Mononuclear cell (primary cell): Measurements from ENCODE around the gene SHROOM3. TPM values are rescaled to one million over a fixed set of nuclear protein-coding genes. Genes with fewer than 3 reads are reported as not detected.
"Not testable (repeated sequence)": the region's sequence is repeated elsewhere in the genome, so short reads cannot be mapped to it uniquely, and the experiment has no call there.

ENCODE experiments used
- H3K27me3 ChIP-seq: 2 replicates; pipeline ENCODE4 v1.6.0; 2011; ENCODE audit warnings: low read length, control low read depth; ENCODE audit not compliant: insufficient read depth
- H3K4me1 ChIP-seq: 2 replicates; pipeline ENCODE4 v1.5.1; 2011; ENCODE audit warnings: mild to moderate bottlenecking, low read length, control low read depth; ENCODE audit not compliant: insufficient read depth
- H3K4me3 ChIP-seq: 2 replicates; pipeline ENCODE4 v1.5.1; 2011; ENCODE audit warnings: mild to moderate bottlenecking, low read length, moderate library complexity
- H3K9me3 ChIP-seq: 2 replicates; pipeline ENCODE4 v1.5.1; 2011; ENCODE audit warnings: low read depth, mild to moderate bottlenecking, control low read depth, low read length
- total RNA-seq: library from RNA; depleted of rRNA; stranded (reverse); fragments of >200 nt; gene quantifications from one replicate; pipeline ENCODE4 v1.2.3, GENCODE V29; 2012

SHROOM3 gene
- total RNA-seq, 1 donor: 0.42 TPM

DNA sequence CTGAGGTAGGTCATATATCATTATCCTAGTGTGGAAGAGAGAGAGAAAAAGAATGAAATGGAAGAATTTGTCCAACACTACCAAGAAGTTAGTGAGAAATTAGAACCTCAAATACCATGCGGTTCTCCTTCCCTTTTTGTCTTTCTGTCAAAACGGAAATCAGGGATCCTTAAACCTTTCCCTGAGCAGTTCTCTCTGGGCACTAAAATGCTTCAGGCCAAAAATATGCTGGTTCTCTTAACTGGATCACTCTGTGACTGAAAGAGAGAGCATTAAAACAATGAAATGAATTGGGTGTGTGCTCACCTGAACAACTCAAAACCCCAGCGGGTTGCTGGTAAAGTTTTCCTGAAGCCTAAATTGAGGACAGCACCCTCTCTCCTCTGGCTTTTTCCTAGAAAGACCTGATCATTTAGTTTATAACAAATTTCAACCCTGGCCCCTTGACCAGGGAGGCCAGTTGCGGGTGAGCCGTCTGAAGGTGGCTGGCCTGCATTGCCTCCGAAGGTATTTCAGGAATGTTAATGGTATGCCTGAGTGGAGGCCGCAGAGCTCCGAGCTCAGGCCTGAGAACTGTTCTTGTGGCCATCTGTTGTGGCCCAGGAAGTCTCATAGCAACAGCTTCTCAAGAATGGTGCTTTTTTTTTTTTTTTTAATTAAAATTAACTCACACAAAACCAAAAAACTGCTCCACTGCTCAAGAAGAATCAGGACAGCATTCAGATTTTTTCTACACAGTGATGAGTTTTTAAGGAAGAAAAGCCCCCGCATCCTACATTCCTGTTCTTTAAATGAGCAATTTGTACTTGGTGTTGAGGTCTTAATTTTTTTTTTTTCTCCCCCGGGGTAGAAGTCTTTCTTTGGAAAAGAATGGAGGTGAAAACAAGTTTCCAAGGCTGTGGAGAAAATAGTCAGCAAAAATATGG is 155.1 kb downstream of the SHROOM3 start:
- Histone ChIP-seq H3K4me3 (no peak overlapping the region), H3K27me3 (peaks cover 29% of the 10 kb centered on the region), H3K9me3 (no peaks in the 10 kb centered on the region), H3K4me1 (peaks cover 7% of the 10 kb centered on the region)

DNA sequence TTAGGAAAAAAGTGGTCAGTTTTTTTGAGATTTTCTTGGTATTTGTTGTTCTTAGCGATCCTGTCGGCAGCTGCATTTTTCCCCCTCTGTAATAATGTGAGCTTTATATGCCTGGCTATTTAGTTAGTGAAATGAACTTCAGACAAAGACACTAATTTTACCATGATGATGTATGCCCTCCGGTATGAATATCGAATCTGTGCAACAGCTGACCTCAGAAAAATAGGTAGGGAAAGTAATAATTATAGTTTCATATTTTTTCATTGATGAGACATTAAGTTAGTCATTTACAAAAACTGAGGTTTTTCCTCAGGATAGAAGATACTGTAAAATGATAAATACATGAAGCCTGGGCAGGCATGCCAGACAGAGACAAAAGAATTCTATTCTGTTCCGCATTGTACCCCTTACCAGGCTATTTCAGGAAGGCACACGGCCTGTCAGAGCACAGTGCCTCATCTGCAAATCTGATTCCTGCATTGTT is 155.8 kb downstream of the SHROOM3 start:
- Histone ChIP-seq H3K27me3 (peaks cover 22% of the 10 kb centered on the region), H3K4me3 (no peak overlapping the region), H3K4me1 (peaks cover 5% of the 10 kb centered on the region), H3K9me3 (no peaks in the 10 kb centered on the region)

DNA sequence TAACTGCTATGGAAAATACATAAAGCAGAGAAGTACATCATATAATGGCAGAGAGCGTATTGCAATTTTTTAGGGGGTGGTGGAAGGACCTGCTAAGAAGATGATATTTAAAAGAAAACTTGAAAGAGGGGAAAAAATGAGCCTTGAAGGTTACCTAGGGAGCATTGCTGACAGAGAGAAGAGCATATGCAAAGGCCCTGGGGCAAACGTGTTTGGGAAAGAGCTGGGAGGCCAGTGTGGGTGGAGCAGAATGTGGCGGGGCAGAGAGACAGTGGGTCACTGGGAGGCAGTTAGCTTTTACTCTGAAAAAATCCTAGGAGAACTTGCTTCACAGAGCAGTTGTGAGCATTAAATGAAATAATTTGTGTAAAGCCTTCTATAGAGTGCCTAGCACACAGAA is 157.0 kb downstream of the SHROOM3 start:
- Histone ChIP-seq H3K4me1 (no peaks in the 10 kb centered on the region), H3K9me3 (no peaks in the 10 kb centered on the region), H3K4me3 (no peak overlapping the region), H3K27me3 (peaks cover 10% of the 10 kb centered on the region)

DNA sequence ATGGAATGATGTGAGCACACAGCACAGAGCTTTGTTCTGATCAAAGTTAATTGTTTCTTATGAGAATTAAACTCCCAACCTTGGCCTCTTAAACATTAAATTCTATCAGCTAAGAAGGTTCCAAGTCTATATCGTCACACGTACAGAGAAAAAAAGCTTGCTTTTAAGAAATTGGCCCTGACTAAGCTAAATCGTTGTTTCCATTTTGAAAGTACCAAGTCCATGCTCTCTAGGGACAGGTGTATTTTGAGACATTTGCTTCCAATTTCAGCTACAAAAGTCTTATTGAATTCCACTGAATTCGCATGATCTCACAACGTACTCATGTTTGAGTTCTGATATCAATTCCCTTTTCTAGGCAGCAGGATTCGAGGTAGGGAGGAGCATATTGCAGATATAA is 157.4 kb downstream of the SHROOM3 start:
- H3K4me3 ChIP-seq: no peak overlapping the region
- H3K27me3 ChIP-seq: peaks cover 6% of the 10 kb centered on the region
- no peaks in the 10 kb centered on the region for H3K9me3 ChIP-seq
- H3K4me1 ChIP-seq: no peaks in the 10 kb centered on the region

DNA sequence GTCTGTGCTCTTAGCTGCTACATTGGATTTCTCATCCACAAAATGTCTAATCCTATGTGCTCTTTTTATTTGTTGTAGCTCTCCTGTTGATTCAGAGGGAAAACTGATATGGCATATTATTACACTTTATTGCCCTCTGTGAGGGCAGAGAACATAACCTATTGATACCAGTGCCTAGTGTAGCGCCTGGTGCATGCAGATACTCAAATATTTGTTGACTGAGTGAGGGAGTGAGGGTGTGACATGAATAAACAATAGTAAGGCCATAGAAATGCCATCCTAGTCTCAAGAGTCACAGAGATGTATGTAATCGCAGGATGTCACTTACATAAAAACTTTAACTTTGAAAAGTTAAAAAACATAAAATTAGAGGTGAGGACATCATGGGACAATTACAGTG is 159.1 kb downstream of the SHROOM3 start:
- Histone ChIP-seq H3K4me1 (no peaks in the 10 kb centered on the region), H3K9me3 (no peaks in the 10 kb centered on the region), H3K4me3 (no peak overlapping the region), H3K27me3 (no peaks in the 10 kb centered on the region)

DNA sequence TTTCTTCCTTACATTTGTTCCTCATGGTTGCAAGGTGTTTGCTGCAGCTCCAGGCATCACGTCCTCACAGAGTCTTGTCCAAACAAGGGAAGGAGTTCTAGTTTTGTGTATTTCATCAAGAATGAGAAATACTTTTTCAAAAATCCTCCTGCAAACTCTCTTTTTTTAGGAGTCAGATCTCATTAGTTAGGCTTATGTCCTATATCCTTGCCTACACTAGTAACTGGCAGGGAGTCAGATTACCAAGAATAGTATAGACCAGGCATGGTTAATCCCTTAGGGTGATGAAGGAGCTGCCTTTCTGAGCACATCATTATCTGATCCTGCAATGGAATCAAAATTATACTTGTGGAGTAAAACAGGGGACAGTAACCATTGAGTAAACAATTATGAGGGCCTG is 160.4 kb downstream of the SHROOM3 start:
- H3K27me3 ChIP-seq: no peaks in the 10 kb centered on the region
- no peaks in the 10 kb centered on the region for H3K9me3 ChIP-seq
- no peak overlapping the region for H3K4me3 ChIP-seq
- H3K4me1 ChIP-seq: no peaks in the 10 kb centered on the region

DNA sequence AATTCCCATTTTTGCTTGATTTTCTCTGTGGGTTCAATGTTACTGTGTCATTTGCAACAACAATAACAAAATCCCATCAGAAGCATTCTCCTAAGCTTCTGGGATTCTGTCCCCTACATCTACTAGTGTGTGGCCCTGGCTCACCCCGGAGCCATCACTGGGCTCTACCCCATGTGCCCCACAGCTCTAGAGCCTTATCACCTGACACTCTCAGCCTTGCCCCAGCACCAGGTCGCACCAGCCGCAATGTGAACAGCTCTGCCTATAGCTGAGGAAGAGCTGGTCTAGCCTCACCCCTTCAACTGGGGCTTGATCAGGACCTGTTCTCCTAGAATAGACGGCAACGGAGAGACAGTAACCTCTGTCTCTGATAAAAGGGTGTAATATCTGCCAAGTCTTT is 161.7 kb downstream of the SHROOM3 start:
- no peaks in the 10 kb centered on the region for H3K4me1 ChIP-seq
- H3K9me3 ChIP-seq: no peaks in the 10 kb centered on the region
- H3K27me3 ChIP-seq: no peaks in the 10 kb centered on the region
- H3K4me3 ChIP-seq: no peak overlapping the region

DNA sequence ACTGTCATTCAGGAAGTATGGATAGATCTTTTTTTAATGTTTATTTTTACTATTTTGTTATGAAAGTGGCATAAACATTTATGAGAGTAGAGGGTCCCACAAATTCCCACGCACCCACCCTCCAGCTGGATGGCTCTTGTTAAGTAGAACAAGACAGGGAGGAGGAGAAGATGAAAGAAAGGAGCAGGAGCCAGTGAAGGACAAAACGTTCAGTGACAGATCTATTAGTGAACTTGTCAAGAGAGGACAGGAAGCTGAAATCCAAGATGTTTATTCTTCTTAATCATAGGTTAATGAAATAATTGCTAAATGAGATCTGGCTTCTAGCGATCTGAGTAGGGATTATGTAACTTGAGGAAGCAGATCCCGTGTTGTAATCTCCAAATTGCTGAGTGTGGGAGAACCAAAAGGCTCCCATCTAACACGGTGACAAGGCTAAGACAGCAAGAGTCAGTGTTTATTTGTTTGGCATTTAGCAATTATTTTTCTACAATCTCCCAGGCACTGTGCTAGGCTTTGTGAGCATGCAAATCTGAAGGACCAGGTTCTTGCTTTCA is 162.5 kb downstream of the SHROOM3 start:
- H3K27me3 ChIP-seq: no peaks in the 10 kb centered on the region
- no peak overlapping the region for H3K4me3 ChIP-seq
- no peaks in the 10 kb centered on the region for H3K9me3 ChIP-seq
- no peaks in the 10 kb centered on the region for H3K4me1 ChIP-seq

DNA sequence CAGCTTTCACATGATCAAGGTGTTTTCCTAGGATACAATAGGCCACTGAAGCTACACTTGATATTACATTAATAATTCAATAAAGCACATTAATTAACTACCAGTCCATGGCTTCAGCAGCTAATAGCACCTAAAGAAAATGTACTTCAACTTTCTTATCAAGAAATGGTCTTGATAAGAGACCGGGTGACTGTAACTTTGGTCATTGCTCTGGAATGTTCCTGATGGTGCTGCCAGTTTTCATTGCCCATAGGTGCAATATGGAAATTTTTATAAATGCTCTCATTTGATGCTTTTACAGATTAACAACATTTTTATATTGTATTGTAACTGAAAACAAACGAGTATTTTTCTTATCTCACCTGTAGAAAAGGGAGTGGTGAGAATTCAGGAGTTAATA is 165.4 kb downstream of the SHROOM3 start:
- Histone ChIP-seq H3K27me3 (no peaks in the 10 kb centered on the region), H3K4me3 (no peak overlapping the region), H3K4me1 (no peaks in the 10 kb centered on the region), H3K9me3 (no peaks in the 10 kb centered on the region)

DNA sequence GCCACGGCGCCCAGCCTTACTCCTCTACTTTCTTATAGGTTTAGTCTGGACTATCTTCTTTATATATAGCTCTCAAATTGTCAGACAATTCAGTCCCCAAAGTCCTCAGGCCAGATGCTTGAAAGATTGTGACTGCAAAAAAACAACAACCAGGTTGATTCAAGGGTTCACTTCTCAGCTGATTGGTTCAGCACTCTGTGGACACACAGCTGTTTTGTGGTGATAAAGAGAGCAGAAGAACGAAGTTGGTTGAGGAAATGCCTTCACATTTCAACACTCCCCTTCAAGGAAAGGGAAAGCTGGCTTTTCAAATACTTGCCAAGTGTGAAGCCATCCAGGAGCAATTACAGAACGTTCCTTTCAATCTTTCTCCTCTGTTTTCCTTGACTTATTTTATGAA is 166.8 kb downstream of the SHROOM3 start:
- H3K4me1 ChIP-seq: no peaks in the 10 kb centered on the region
- H3K4me3 ChIP-seq: no peak overlapping the region
- H3K9me3 ChIP-seq: no peaks in the 10 kb centered on the region
- no peaks in the 10 kb centered on the region for H3K27me3 ChIP-seq

DNA sequence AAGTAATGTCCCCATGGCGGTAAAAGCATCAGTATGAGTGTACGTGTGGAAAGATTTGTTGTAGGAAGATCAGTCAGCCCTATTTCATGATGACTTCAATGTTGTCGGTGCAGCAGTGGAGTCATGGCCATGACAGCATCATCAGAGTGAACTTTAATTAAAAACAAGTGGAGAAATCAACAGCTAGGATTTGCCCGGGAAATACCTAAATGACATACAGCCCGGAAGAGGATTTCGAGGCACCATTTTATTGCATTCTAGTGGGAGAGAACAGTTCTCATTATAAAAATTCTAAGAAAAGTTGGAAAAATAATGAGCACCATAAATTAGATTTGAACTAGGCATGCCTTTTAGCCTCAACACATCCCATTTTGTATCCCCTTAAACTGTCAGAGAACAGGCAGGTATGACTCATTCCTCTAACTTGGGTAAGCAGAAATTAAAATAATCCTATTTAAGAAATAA is 170.1 kb downstream of the SHROOM3 start:
- H3K4me1 ChIP-seq: no peaks in the 10 kb centered on the region
- H3K4me3 ChIP-seq: no peak overlapping the region
- no peaks in the 10 kb centered on the region for H3K27me3 ChIP-seq
- no peaks in the 10 kb centered on the region for H3K9me3 ChIP-seq

DNA sequence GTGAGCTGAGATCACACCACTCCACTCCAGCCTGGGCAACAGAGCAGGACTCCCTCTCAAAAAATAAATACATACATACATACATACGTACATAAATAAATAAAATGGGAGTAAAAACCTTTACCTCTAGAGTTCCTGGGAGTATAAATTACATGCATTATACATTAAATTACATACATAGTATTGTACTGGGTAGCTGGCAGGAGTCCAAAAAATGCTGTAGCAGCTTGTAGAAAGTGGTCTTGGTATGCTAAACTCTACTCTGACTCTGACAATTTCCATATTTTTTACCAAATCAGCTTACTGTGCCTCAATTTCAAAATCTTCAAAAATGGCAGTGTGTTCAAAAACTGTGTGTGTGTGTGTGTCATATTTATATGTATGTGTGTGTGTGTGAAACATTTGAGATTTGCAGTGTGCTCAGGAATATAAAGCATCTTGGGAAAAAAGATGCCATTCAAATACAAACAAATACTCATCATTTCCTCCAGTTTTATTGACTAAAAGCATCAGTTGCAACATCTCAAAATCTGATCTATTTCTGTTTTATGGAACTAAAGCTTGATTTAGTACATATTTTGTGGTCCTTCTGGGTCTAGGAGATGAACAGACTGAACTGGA is 171.7 kb downstream of the SHROOM3 start:
- Histone ChIP-seq H3K27me3 (no peaks in the 10 kb centered on the region), H3K4me3 (no peak overlapping the region), H3K4me1 (no peaks in the 10 kb centered on the region), H3K9me3 (no peaks in the 10 kb centered on the region)

DNA sequence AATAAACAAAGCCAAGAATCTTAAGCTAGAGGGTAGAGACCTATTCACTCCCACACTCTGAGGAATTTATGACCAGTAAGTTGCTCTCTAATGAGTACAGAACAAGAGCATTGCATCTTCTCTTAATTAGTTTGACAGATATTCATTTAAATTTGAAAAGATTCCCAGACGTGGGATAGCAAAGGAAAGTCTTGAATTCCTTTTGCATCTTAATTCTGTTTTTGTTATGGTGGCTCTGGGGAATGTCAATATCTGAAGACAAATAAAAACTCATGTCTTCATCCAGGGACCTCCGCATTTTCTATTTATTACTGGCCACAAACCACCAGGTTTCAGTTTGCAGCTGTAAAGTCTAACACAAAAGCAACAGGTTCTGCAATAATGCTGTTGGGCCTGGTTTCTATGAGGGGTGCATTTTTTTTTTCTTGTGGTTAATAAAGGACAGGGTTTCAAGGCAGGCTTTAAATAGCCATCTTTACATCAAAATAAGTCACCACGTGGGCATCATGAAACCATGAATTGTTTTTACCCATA is 172.3 kb downstream of the SHROOM3 start:
- H3K9me3 ChIP-seq: no peaks in the 10 kb centered on the region

DNA sequence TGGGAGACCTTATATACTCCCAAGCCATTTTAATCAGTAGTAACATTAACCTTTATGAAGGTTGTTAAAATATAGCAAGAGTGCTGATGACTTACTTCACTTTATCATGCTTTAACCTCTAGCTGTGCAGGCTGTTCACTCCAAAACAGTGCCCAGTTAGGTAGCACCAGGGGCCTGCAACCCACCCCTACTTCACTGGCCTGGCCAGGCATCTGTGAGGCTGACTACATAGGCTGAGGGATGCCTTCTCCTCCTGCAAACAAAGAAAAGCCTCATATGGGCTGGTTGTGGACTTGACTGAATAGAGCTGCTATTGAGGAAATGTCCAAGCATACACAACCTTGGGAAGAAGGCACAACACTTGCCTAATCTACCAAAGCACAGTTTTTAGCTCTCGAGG is 172.8 kb downstream of the SHROOM3 start:
- Histone ChIP-seq H3K9me3 (no peaks in the 10 kb centered on the region), H3K27me3 (no peaks in the 10 kb centered on the region), H3K4me1 (no peaks in the 10 kb centered on the region), H3K4me3 (no peak overlapping the region)

More for the DNA sequence above, 172.3 kb downstream of the SHROOM3 start:
- Histone ChIP-seq H3K27me3 (no peaks in the 10 kb centered on the region), H3K4me1 (no peaks in the 10 kb centered on the region), H3K4me3 (no peak overlapping the region)

DNA sequence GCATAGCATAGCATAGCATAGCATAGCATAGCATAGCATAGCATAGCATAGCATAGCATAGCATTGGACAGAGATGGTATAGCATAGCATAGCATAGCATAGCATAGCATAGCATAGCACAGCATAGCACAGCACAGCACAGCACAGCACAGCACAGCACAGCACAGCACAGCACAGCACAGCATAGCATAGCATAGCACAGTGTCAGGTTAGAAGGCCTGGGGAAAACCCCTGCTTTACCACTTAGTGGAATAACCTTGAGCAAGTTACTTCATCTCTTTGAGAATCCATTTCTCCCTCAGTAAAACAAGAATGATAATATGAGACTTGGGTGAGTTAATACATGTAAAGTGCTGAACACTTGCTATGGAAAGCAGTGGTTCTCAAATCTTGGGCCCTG is 173.5 kb downstream of the SHROOM3 start:
- H3K4me1 ChIP-seq, H3K9me3 ChIP-seq, H3K27me3 ChIP-seq, H3K4me3 ChIP-seq: not testable (repeated sequence)
